ENCODE results near the gene JARID2. TPM values are rescaled to one million over a fixed set of nuclear protein-coding genes. Genes with fewer than 3 reads are reported as not detected.

The JARID2 gene
- total and polyA plus RNA-seq, 10 of the 15 experiments (the other 5 are each of a cell fraction or from before 2014, with no cell fraction given): 4.2 to 21.6 (median 11.7) TPM

GRCh38 chr6:15301179-15302006 lies 55.5 kb downstream of the JARID2 start:
- WGBS (ENCODE audit: insufficient coverage, insufficient replicate concordance, low lambda C conversion rate, missing lambda C conversion rate): 9% methylated on average over 6 of the region's 6 CpGs
- no peak for DNase-seq (ENCODE audit: low read depth, low spot score)
- ChIA-PET POLR2A (interaction anchor here (0.6 to 3.0 kb wide), 9 partner anchors 10 to 657 kb away, joined by 3 to 13 read pairs (median 3); no protein-coding TSS in a partner anchor), SMC1A (ENCODE audit: uncharacterized antibody, unreplicated experiment) (interaction anchor here (0.7 to 20.9 kb wide), 14 partner anchors 10 to 120 kb away, joined by 3 to 301 read pairs (median 4); no protein-coding TSS in a partner anchor), RAD21 (ENCODE audit: unreplicated experiment) (interaction anchor here (1.1 to 5.8 kb wide), 9 partner anchors 11 to 86 kb away, joined by 3 to 32 read pairs (median 6); no protein-coding TSS in a partner anchor), CTCF (interaction anchor here (0.7 to 2.5 kb wide), 5 partner anchors 13 to 47 kb away, joined by 3 to 9 read pairs (median 3); no protein-coding TSS in a partner anchor)
- FAIRE-seq: no peak
- in situ Hi-C loops (cut with MboI): no loop called here
- peak overlapping the region; percentile 67 for H3K4me2 ChIP-seq (ENCODE audit: control insufficient read depth, insufficient read depth)
- H3K4me3 ChIP-seq: peak overlapping the region; percentile 13; the same call in 1 of the 2 replicates
- no peaks in the 10 kb centered on the region for H4K20me1 ChIP-seq (ENCODE audit: control insufficient read depth, insufficient read depth)
- H3K9me3 ChIP-seq (replicated peaks; ENCODE audit: control insufficient read depth, insufficient read depth, low read length): no peaks in the 10 kb centered on the region
- no peaks in the 10 kb centered on the region for H3K27me3 ChIP-seq (replicated peaks in 1 of 2; ENCODE audit: control insufficient read depth in 2 of 2, insufficient read depth in 2 of 2, low read length in 1 of 2)
- TSS peak; percentile 6 for BruUV-seq (replicated peaks)
- no peak overlapping the region for H3K9ac ChIP-seq (ENCODE audit: control insufficient read depth, insufficient read depth, low read length)
- H3K4me1 ChIP-seq (ENCODE audit: control insufficient read depth, insufficient read depth, low read length): peaks cover 79% of the 10 kb centered on the region
- no peaks in the 10 kb centered on the region for H3K36me3 ChIP-seq (ENCODE audit: control insufficient read depth in 2 of 2, insufficient read depth in 2 of 2, low read length in 1 of 2)
- no peak overlapping the region for H2AFZ ChIP-seq (ENCODE audit: control insufficient read depth, low read depth, low read length)
- intact Hi-C loops (cut with micrococcal nuclease; ENCODE audit: unreplicated experiment): loop anchor here (2.0 to 5.0 kb wide), 2 partner anchors 34 to 47 kb away; no protein-coding TSS in a partner anchor
- peak; percentile 54 for ATAC-seq
- peak overlapping the region; percentile 80 for H3K27ac ChIP-seq (ENCODE audit: control insufficient read depth, insufficient read depth)
- peaks cover 97% of the 10 kb centered on the region for H3K79me2 ChIP-seq (ENCODE audit: control insufficient read depth, insufficient read depth, low read length)
- no peak for TF ChIP-seq STAT1 (conservative IDR thresholded peaks at IDR 0.05)
- peak; percentile 73; the same call in 1 of the 2 replicates for TF ChIP-seq ZBED1 (IDR thresholded peaks at IDR 0.05; ENCODE audit: borderline replicate concordance)
- peak; percentile 17 for TF ChIP-seq PBX3 (IDR thresholded peaks at IDR 0.05; ENCODE audit: insufficient replicate concordance, low read depth, low read length)
- no peak for TF ChIP-seq ATF3 (IDR thresholded peaks at IDR 0.05; ENCODE audit: borderline replicate concordance, extremely low read depth, low read depth, low read length)
- peak; percentile 76 for TF ChIP-seq IKZF1 (conservative IDR thresholded peaks at IDR 0.05)
- peak; percentile 85 for TF ChIP-seq ATF2 (IDR thresholded peaks at IDR 0.05; ENCODE audit: low read length)
- peak; percentile 52 for TF ChIP-seq CBFB (IDR thresholded peaks at IDR 0.05; ENCODE audit: low read depth)
- no peak for TF ChIP-seq RELA (IDR thresholded peaks at IDR 0.05; ENCODE audit: borderline replicate concordance, partially characterized antibody)
- TF ChIP-seq HDGF (IDR thresholded peaks at IDR 0.05): no peak
- TF ChIP-seq PKNOX1 (IDR thresholded peaks at IDR 0.05): peak; percentile 88
- no peak for TF ChIP-seq RAD51 (IDR thresholded peaks at IDR 0.05)
- TF ChIP-seq CTCF (IDR thresholded peaks at IDR 0.05 in 2 of 3, conservative IDR thresholded peaks at IDR 0.05 in 1 of 3; ENCODE audit: control insufficient read depth in 2 of 3, extremely low read depth in 1 of 3, insufficient read depth in 1 of 3, low read depth in 3 of 3, low read length in 3 of 3): no peak
- peak; percentile 77 for TF ChIP-seq SKIL (IDR thresholded peaks at IDR 0.05; ENCODE audit: low read depth, poor library complexity, severe bottlenecking)
